GM23338 (cell line): ENCODE data around the gene GHRH. TPM values are rescaled to one million over a fixed set of nuclear protein-coding genes. Genes with fewer than 3 reads are reported as not detected.

Source experiments
- ATAC-seq: fragments of 200-7000 bp; cut with Tn5 transposase; 3 replicates; pipeline ENCODE4 v1.9.1; 2020
- DNase-seq: peaks from one replicate; pipeline ENCODE4 v3.0.0-alpha.2; 2015; ENCODE audit warnings: low spot score
- H2AFZ ChIP-seq: fragments of 200-600 bp; sonication (generic); 2 replicates; pipeline ENCODE4 v1.8.0; 2016; ENCODE audit warnings: antibody characterized with exemption, mild to moderate bottlenecking, moderate library complexity
- H3F3A ChIP-seq: fragments of 200-600 bp; sonication (generic); replicated peaks from 2 replicates; pipeline ENCODE4 v1.8.0; 2017; ENCODE audit warnings: antibody characterized with exemption, mixed run types, low read depth
- H3K27ac ChIP-seq: fragments of 200-600 bp; sonication (generic); 2 replicates; pipeline ENCODE4 v1.6.1; 2016; ENCODE audit warnings: low read depth
- H3K27me3 ChIP-seq: fragments of 200-600 bp; sonication (generic); 2 replicates; pipeline ENCODE4 v1.8.0; 2016; ENCODE audit warnings: mild to moderate bottlenecking, mixed run types, moderate library complexity; ENCODE audit not compliant: insufficient read depth
- H3K36me3 ChIP-seq: fragments of 200-600 bp; sonication (generic); 2 replicates; pipeline ENCODE4 v1.8.0; 2016; ENCODE audit warnings: mild to moderate bottlenecking; ENCODE audit not compliant: insufficient read depth
- H3K4me1 ChIP-seq: fragments of 200-600 bp; sonication (generic); 2 replicates; pipeline ENCODE4 v1.8.0; 2016; ENCODE audit warnings: mild to moderate bottlenecking, moderate library complexity; ENCODE audit not compliant: insufficient read depth
- H3K4me2 ChIP-seq: fragments of 200-600 bp; sonication (generic); 2 replicates; pipeline ENCODE4 v1.7.1; 2017; ENCODE audit warnings: mixed run types
- H3K4me3 ChIP-seq: fragments of 200-600 bp; sonication (generic); 2 replicates; pipeline ENCODE4 v1.6.1; 2016; ENCODE audit warnings: mixed run types
- H3K79me2 ChIP-seq: fragments of 200-600 bp; sonication (generic); replicated peaks from 2 replicates; pipeline ENCODE4 v1.8.0; 2017; ENCODE audit warnings: mild to moderate bottlenecking; ENCODE audit not compliant: insufficient read depth
- H3K9me2 ChIP-seq: fragments of 200-600 bp; sonication (generic); 2 replicates; pipeline ENCODE4 v1.8.0; 2017; ENCODE audit not compliant: insufficient read depth
- H4K20me1 ChIP-seq: fragments of 200-600 bp; sonication (generic); replicated peaks from 2 replicates; pipeline ENCODE4 v1.8.0; 2017; ENCODE audit warnings: mild to moderate bottlenecking; ENCODE audit not compliant: insufficient read depth
- H3K27ac Mint-ChIP-seq: 2 replicates; pipeline ENCODE4 v1.8.0; 2020; ENCODE audit warnings: inconsistent platforms, mild to moderate bottlenecking, moderate library complexity, mixed read lengths
- H3K27me3 Mint-ChIP-seq: 3 replicates; pipeline ENCODE4 v1.8.0; 2022; ENCODE audit warnings: low read depth, mild to moderate bottlenecking, moderate library complexity, mixed read lengths, inconsistent platforms; ENCODE audit not compliant: insufficient read depth, poor library complexity
- H3K36me3 Mint-ChIP-seq: 3 replicates; pipeline ENCODE4 v1.8.0; 2021; ENCODE audit warnings: low read depth, mild to moderate bottlenecking, inconsistent platforms, moderate library complexity, mixed read lengths
- H3K4me1 Mint-ChIP-seq: 3 replicates; pipeline ENCODE4 v1.8.0; 2020; ENCODE audit warnings: mild to moderate bottlenecking, inconsistent platforms, mixed read lengths
- H3K4me3 Mint-ChIP-seq: 3 replicates; pipeline ENCODE4 v1.8.0; 2021; ENCODE audit warnings: moderate library complexity, mild to moderate bottlenecking, inconsistent platforms, mixed read lengths
- H3K9me3 Mint-ChIP-seq: 3 replicates; pipeline ENCODE4 v1.8.0; 2020; ENCODE audit warnings: moderate library complexity, mild to moderate bottlenecking, inconsistent platforms, mixed read lengths
- CREB1 ChIP-seq: fragments of 250-450 bp; sonication (Bioruptor Pico); IDR thresholded peaks from 2 replicates; pipeline ENCODE4 v1.5.0; 2020; ENCODE audit warnings: low read depth, mild to moderate bottlenecking, moderate library complexity
- EZH2 ChIP-seq: fragments of 200-600 bp; sonication (generic); IDR thresholded peaks from one replicate; pipeline ENCODE4 v1.8.0; 2017; ENCODE audit warnings: antibody characterized with exemption, mild to moderate bottlenecking, low read depth; ENCODE audit not compliant: unreplicated experiment
- EZH2phosphoT487 ChIP-seq: fragments of 200-600 bp; sonication (generic); IDR thresholded peaks from one replicate; pipeline ENCODE4 v1.8.1; 2018; ENCODE audit warnings: antibody characterized with exemption; ENCODE audit not compliant: unreplicated experiment
- JUNB ChIP-seq: IDR thresholded peaks from one replicate; pipeline ENCODE4 v1.6.1; 2016; ENCODE audit warnings: antibody characterized with exemption; ENCODE audit not compliant: unreplicated experiment
- NANOG ChIP-seq: IDR thresholded peaks from 2 replicates; pipeline ENCODE4 v1.6.1; 2016; ENCODE audit warnings: antibody characterized with exemption, borderline replicate concordance
- POLR2AphosphoS5 ChIP-seq: IDR thresholded peaks from 2 replicates; pipeline ENCODE4 v1.6.1; 2016; ENCODE audit warnings: antibody characterized with exemption, low read depth
- STAT1 ChIP-seq: IDR thresholded peaks from one replicate; pipeline ENCODE4 v1.6.1; 2016; ENCODE audit warnings: antibody characterized with exemption; ENCODE audit not compliant: unreplicated experiment
- ZNF114 ChIP-seq: fragments of 250-450 bp; sonication (Bioruptor Pico); IDR thresholded peaks from 2 replicates; pipeline ENCODE4 v1.5.0; 2020; ENCODE audit warnings: mild to moderate bottlenecking, moderate library complexity
- ZNF331 ChIP-seq: fragments of 250-450 bp; sonication (Bioruptor Pico); IDR thresholded peaks from 2 replicates; pipeline ENCODE4 v1.5.0; 2020; ENCODE audit warnings: low read depth, mild to moderate bottlenecking, moderate library complexity
- polyA plus RNA-seq: library from polyadenylated mRNA; unstranded; fragments of >200 nt; fragmentation: Nextera tagmentation; extraction: Ambion mirVana; gene quantifications from 2 replicates; pipeline ENCODE4 v1.2.1, GENCODE V29; 2016
- total RNA-seq: library from RNA; depleted of rRNA; stranded (reverse); fragments of >200 nt; shearing (Covaris generic); gene quantifications from 2 replicates; pipeline ENCODE4 v1.2.3, GENCODE V29; 2014
- TF ChIP-seq, protein P1 (sequence below): fragments of 250-450 bp; sonication (Bioruptor Pico); IDR thresholded peaks from 2 replicates; pipeline ENCODE4 v1.5.0; 2020; ENCODE audit warnings: mild to moderate bottlenecking, moderate library complexity
- TF ChIP-seq, protein P2 (sequence below): IDR thresholded peaks from one replicate; pipeline ENCODE4 v1.6.1; 2018; ENCODE audit warnings: antibody characterized with exemption; ENCODE audit not compliant: unreplicated experiment
- TF ChIP-seq, protein P3 (sequence below), 2 experiments: fragments of 200-600 bp in 1 of 2; sonication (generic) in 1 of 2; conservative IDR thresholded peaks; 2 replicates each; pipeline versions ENCODE4 v1.5.1 to v1.6.1; 2016 to 2017; ENCODE audit warnings: antibody characterized with exemption in 2 of 2, low read depth in 2 of 2, mild to moderate bottlenecking in 2 of 2, moderate library complexity in 1 of 2
- TF ChIP-seq, protein P4 (sequence below): IDR thresholded peaks from 2 replicates; pipeline ENCODE4 v1.6.1; 2016; ENCODE audit warnings: antibody characterized with exemption

Gene GHRH
- total and polyA plus RNA-seq, 2 experiments from 2014 or later = 0.40 TPM; not detected in 1

DNA sequence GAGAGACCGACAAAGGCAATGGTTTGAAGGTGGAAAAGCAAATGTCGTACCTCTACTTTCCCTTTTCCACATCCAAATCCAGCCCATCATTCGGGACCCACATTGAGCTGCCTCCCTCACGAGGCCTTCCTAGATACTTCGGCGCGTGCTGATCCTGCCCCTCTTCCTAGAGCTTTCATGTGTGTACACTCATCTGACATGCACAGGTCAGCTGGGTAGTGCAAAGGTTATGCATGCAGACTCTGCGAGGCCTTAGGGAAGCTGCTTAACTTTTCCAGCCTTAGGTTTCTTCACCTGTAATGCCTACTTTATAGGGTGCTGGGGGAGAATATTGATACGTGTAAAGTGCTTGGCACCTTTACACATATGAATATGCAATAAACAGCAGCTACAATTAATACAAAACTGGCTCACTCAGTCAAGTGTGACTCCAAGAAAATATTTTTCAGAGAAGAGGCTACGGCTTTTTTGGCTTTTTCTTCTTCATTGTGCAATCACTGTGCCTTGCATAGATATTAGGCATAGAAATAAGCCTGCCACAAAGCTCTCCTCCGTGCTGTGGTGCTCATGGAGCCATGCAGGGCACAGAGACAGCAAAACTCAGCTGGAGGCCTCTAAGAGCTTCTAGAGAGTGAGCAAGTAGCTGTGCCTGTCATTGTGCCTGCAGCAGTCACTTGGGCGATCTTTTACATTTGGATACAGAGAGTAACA lies 24.2 kb upstream of the GHRH start:
- Mint-ChIP-seq H3K36me3 (no peaks in the 10 kb centered on the region), H3K4me3 (no peak overlapping the region), H3K9me3 (no peaks in the 10 kb centered on the region), H3K4me1 (peaks cover 8% of the 10 kb centered on the region; the same call in 2 of the 3 replicates), H3K27ac (no peak overlapping the region), H3K27me3 (peaks cover 3% of the 10 kb centered on the region)
- no peak overlapping the region for H3K27ac ChIP-seq
- H4K20me1 ChIP-seq = no peaks in the 10 kb centered on the region
- no peak overlapping the region for H3K4me2 ChIP-seq
- H2AFZ ChIP-seq = peak overlapping the region; percentile 56; the same call in 1 of the 2 replicates
- H3K36me3 ChIP-seq = no peaks in the 10 kb centered on the region
- DNase-seq = no peak
- H3F3A ChIP-seq = 0 out of 2 replicates have a peak, but pooled peaks cover 3% of the 10 kb centered on the region
- TF ChIP-seq NANOG (no peak), POLR2AphosphoS5 (no peak), CREB1 (CRISPR knock-in tag) (no peak), ZNF331 (CRISPR knock-in tag) (no peak), EZH2phosphoT487 (no peak), STAT1 (no peak), JUNB (no peak), EZH2 (no peak), ZNF114 (no peak)
- TF ChIP-seq, protein P1, sequence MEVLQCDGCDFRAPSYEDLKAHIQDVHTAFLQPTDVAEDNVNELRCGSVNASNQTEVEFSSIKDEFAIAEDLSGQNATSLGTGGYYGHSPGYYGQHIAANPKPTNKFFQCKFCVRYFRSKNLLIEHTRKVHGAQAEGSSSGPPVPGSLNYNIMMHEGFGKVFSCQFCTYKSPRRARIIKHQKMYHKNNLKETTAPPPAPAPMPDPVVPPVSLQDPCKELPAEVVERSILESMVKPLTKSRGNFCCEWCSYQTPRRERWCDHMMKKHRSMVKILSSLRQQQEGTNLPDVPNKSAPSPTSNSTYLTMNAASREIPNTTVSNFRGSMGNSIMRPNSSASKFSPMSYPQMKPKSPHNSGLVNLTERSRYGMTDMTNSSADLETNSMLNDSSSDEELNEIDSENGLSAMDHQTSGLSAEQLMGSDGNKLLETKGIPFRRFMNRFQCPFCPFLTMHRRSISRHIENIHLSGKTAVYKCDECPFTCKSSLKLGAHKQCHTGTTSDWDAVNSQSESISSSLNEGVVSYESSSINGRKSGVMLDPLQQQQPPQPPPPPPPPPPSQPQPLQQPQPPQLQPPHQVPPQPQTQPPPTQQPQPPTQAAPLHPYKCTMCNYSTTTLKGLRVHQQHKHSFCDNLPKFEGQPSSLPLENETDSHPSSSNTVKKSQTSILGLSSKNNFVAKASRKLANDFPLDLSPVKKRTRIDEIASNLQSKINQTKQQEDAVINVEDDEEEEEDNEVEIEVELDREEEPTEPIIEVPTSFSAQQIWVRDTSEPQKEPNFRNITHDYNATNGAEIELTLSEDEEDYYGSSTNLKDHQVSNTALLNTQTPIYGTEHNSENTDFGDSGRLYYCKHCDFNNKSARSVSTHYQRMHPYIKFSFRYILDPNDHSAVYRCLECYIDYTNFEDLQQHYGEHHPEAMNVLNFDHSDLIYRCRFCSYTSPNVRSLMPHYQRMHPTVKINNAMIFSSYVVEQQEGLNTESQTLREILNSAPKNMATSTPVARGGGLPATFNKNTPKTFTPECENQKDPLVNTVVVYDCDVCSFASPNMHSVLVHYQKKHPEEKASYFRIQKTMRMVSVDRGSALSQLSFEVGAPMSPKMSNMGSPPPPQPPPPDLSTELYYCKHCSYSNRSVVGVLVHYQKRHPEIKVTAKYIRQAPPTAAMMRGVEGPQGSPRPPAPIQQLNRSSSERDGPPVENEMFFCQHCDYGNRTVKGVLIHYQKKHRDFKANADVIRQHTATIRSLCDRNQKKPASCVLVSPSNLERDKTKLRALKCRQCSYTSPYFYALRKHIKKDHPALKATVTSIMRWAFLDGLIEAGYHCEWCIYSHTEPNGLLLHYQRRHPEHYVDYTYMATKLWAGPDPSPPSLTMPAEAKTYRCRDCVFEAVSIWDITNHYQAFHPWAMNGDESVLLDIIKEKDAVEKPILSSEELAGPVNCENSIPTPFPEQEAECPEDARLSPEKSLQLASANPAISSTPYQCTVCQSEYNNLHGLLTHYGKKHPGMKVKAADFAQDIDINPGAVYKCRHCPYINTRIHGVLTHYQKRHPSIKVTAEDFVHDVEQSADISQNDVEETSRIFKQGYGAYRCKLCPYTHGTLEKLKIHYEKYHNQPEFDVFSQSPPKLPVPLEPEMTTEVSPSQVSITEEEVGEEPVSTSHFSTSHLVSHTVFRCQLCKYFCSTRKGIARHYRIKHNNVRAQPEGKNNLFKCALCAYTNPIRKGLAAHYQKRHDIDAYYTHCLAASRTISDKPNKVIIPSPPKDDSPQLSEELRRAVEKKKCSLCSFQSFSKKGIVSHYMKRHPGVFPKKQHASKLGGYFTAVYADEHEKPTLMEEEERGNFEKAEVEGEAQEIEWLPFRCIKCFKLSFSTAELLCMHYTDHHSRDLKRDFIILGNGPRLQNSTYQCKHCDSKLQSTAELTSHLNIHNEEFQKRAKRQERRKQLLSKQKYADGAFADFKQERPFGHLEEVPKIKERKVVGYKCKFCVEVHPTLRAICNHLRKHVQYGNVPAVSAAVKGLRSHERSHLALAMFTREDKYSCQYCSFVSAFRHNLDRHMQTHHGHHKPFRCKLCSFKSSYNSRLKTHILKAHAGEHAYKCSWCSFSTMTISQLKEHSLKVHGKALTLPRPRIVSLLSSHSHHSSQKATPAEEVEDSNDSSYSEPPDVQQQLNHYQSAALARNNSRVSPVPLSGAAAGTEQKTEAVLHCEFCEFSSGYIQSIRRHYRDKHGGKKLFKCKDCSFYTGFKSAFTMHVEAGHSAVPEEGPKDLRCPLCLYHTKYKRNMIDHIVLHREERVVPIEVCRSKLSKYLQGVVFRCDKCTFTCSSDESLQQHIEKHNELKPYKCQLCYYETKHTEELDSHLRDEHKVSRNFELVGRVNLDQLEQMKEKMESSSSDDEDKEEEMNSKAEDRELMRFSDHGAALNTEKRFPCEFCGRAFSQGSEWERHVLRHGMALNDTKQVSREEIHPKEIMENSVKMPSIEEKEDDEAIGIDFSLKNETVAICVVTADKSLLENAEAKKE (CRISPR knock-in tag) = no peak
- TF ChIP-seq, protein P2, sequence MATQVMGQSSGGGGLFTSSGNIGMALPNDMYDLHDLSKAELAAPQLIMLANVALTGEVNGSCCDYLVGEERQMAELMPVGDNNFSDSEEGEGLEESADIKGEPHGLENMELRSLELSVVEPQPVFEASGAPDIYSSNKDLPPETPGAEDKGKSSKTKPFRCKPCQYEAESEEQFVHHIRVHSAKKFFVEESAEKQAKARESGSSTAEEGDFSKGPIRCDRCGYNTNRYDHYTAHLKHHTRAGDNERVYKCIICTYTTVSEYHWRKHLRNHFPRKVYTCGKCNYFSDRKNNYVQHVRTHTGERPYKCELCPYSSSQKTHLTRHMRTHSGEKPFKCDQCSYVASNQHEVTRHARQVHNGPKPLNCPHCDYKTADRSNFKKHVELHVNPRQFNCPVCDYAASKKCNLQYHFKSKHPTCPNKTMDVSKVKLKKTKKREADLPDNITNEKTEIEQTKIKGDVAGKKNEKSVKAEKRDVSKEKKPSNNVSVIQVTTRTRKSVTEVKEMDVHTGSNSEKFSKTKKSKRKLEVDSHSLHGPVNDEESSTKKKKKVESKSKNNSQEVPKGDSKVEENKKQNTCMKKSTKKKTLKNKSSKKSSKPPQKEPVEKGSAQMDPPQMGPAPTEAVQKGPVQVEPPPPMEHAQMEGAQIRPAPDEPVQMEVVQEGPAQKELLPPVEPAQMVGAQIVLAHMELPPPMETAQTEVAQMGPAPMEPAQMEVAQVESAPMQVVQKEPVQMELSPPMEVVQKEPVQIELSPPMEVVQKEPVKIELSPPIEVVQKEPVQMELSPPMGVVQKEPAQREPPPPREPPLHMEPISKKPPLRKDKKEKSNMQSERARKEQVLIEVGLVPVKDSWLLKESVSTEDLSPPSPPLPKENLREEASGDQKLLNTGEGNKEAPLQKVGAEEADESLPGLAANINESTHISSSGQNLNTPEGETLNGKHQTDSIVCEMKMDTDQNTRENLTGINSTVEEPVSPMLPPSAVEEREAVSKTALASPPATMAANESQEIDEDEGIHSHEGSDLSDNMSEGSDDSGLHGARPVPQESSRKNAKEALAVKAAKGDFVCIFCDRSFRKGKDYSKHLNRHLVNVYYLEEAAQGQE = no peak
- TF ChIP-seq, protein P3, sequence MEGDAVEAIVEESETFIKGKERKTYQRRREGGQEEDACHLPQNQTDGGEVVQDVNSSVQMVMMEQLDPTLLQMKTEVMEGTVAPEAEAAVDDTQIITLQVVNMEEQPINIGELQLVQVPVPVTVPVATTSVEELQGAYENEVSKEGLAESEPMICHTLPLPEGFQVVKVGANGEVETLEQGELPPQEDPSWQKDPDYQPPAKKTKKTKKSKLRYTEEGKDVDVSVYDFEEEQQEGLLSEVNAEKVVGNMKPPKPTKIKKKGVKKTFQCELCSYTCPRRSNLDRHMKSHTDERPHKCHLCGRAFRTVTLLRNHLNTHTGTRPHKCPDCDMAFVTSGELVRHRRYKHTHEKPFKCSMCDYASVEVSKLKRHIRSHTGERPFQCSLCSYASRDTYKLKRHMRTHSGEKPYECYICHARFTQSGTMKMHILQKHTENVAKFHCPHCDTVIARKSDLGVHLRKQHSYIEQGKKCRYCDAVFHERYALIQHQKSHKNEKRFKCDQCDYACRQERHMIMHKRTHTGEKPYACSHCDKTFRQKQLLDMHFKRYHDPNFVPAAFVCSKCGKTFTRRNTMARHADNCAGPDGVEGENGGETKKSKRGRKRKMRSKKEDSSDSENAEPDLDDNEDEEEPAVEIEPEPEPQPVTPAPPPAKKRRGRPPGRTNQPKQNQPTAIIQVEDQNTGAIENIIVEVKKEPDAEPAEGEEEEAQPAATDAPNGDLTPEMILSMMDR (conservative IDR thresholded peaks at IDR 0.05; ENCODE audit: low read depth in 2 of 2) = no peak
- TF ChIP-seq, protein P4, sequence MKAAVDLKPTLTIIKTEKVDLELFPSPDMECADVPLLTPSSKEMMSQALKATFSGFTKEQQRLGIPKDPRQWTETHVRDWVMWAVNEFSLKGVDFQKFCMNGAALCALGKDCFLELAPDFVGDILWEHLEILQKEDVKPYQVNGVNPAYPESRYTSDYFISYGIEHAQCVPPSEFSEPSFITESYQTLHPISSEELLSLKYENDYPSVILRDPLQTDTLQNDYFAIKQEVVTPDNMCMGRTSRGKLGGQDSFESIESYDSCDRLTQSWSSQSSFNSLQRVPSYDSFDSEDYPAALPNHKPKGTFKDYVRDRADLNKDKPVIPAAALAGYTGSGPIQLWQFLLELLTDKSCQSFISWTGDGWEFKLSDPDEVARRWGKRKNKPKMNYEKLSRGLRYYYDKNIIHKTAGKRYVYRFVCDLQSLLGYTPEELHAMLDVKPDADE = no peak
- H3K79me2 ChIP-seq = peaks cover 11% of the 10 kb centered on the region
- ATAC-seq = no peak
- no peak overlapping the region for H3K4me3 ChIP-seq
- H3K4me1 ChIP-seq = peaks cover 12% of the 10 kb centered on the region
- H3K9me2 ChIP-seq = no peaks in the 10 kb centered on the region
- no peaks in the 10 kb centered on the region for H3K27me3 ChIP-seq
